Rectal smooth muscle tissue (tissue), 1 donor: ENCODE data around the gene MYO7A.

ENCODE experiments used
- H3K27ac ChIP-seq: one replicate; pipeline ENCODE4 v1.7.0; 2013; ENCODE audit warnings: low read depth, low read length, inconsistent platforms
- H3K27me3 ChIP-seq: one replicate; pipeline ENCODE4 v1.7.0; 2013; ENCODE audit warnings: low read length; ENCODE audit not compliant: control insufficient read depth, insufficient read depth
- H3K36me3 ChIP-seq: one replicate; pipeline ENCODE4 v1.7.0; 2013; ENCODE audit warnings: low read length; ENCODE audit not compliant: control insufficient read depth, insufficient read depth
- H3K4me1 ChIP-seq: one replicate; pipeline ENCODE4 v1.7.0; 2013; ENCODE audit warnings: low read length; ENCODE audit not compliant: control insufficient read depth, insufficient read depth
- H3K4me3 ChIP-seq: one replicate; pipeline ENCODE4 v1.7.0; 2013; ENCODE audit warnings: low read length
- H3K9ac ChIP-seq: one replicate; pipeline ENCODE4 v1.7.0; 2013; ENCODE audit warnings: low read length

MYO7A gene

DNA sequence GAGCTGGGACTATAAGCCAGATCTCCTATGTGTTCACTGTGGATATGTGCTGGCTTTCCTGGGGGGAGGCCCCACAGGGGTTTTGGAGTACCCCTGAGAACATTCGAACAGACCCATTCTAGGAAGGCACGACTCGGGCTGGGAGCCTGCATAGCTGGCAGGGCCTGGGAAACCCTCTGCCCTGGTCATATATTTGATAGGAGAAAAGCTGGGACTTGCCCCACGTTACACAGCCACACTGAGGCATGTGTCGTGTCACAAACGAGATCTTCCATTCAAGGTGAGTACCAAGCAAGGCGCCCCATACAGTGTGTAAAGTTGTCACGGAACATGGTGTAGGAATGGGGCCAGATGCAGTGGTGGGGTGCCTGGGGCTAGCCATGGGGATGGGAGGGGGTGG lies 11.2 kb downstream of the MYO7A start:
- Histone ChIP-seq H3K9ac (no peak overlapping the region), H3K27ac (no peak overlapping the region), H3K4me1 (no peaks in the 10 kb centered on the region), H3K36me3 (no peaks in the 10 kb centered on the region), H3K4me3 (no peak overlapping the region), H3K27me3 (no peaks in the 10 kb centered on the region)

DNA sequence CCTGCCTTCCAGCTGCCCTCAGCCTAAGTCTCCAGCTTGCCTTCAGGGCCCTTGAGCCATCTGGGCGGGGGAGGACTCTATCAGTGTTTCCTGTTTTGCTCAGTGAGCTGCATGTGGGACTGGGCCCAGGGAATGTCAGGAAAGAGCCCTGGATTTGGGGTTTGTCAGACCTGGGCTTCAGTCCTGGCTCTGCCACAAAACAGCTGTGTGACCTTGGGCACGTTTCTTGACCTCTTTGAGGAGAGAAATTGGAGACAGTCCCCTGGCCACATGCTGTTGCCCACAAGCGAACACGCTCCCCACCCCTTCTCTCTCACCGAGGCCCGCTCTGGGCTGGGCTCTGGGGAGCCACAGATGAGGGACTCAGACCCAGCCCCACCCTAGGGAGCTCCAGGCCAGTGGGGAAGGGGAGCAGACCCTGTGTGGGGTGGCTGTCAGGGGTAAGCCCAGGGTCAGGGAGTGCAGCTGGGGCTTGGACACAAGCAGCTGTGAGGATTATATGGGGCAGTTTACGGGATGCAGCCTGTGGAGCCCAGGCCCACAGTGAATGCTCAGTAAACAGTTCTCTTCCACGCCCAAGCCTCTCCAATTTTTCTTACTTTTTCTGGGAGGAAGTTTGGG lies 12.3 kb downstream of the MYO7A start:
- no peak overlapping the region for H3K9ac ChIP-seq
- no peaks in the 10 kb centered on the region for H3K27me3 ChIP-seq
- no peak overlapping the region for H3K4me3 ChIP-seq
- no peak overlapping the region for H3K27ac ChIP-seq
- H3K4me1 ChIP-seq, result no peaks in the 10 kb centered on the region
- H3K36me3 ChIP-seq, result no peaks in the 10 kb centered on the region

DNA sequence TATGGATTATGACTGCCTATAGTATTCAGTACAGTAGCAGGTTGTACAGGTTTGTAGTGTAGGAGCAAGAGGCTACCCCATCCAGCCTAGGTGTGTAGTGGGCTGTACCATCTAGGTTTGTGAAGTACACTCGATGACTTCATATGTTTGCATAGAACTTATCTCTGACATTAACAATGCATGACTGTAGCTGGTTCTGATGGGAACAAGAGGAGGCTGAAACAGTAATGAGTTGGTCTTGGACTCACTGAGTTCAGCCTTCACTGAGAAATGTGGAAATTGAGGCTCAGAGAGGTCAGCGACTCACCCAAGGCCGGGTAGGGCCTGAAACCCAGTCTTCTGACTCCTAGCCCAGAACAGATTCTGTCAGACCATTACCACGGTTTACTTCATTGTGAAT lies 13.0 kb downstream of the MYO7A start:
- Histone ChIP-seq H3K4me3 (no peak overlapping the region), H3K27ac (no peak overlapping the region), H3K27me3 (no peaks in the 10 kb centered on the region), H3K9ac (no peak overlapping the region), H3K36me3 (no peaks in the 10 kb centered on the region), H3K4me1 (no peaks in the 10 kb centered on the region)

GRCh38 chr11:77141475-77141874 lies 13.4 kb downstream of the MYO7A start:
- no peak overlapping the region for H3K4me3 ChIP-seq
- no peaks in the 10 kb centered on the region for H3K4me1 ChIP-seq
- H3K9ac ChIP-seq, result no peak overlapping the region
- H3K36me3 ChIP-seq, result no peaks in the 10 kb centered on the region
- H3K27me3 ChIP-seq, result no peaks in the 10 kb centered on the region
- H3K27ac ChIP-seq, result no peak overlapping the region

- Histone ChIP-seq H3K9ac (no peak overlapping the region), H3K36me3 (no peaks in the 10 kb centered on the region), H3K27ac (no peak overlapping the region), H3K4me1 (no peaks in the 10 kb centered on the region), H3K4me3 (no peak overlapping the region), H3K27me3 (peaks cover under 1% of the 10 kb centered on the region)
Measured at GRCh38 chr11:77142091-77142975, 14.3 kb downstream of the MYO7A start.

- Histone ChIP-seq H3K27me3 (peaks cover 3% of the 10 kb centered on the region), H3K27ac (no peak overlapping the region), H3K4me1 (no peaks in the 10 kb centered on the region), H3K9ac (no peak overlapping the region), H3K4me3 (no peak overlapping the region), H3K36me3 (no peaks in the 10 kb centered on the region)
Measured at GRCh38 chr11:77143405-77144020, 15.5 kb downstream of the MYO7A start.

DNA sequence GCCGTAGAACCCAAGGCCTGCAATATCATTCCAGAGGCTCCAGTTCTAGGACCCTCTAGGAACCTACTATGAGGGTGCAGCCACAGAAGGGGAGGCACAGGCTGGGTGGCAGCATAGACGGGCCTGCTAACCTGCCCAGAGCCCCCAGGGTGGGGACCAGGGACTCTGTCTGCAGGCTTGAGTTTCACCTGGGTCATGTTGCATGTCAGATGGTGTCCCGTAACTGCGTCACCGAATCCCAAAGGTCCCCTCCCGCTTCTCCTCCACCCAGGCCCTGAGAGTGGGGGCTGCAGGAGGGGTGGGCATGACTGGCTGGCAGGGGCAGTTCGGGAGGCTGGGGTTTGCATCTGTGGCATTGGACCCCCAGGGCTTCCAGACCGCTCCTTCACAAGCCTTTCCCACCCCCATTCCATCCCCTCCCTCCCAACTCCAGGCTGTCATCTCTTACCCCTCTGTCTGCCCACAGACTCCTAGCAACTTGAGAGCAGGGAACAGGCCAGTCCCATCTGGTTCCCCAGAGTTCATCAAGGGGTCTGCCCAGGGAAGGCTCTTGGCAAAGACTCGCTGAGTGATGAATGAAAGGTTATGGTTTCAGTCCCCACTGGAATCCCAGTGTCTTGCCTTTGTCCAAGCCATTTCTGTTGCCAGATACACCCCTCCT lies 16.3 kb downstream of the MYO7A start:
- Histone ChIP-seq H3K4me1 (no peaks in the 10 kb centered on the region), H3K36me3 (no peaks in the 10 kb centered on the region), H3K9ac (no peak overlapping the region), H3K27ac (no peak overlapping the region), H3K4me3 (no peak overlapping the region), H3K27me3 (peaks cover 6% of the 10 kb centered on the region)

DNA sequence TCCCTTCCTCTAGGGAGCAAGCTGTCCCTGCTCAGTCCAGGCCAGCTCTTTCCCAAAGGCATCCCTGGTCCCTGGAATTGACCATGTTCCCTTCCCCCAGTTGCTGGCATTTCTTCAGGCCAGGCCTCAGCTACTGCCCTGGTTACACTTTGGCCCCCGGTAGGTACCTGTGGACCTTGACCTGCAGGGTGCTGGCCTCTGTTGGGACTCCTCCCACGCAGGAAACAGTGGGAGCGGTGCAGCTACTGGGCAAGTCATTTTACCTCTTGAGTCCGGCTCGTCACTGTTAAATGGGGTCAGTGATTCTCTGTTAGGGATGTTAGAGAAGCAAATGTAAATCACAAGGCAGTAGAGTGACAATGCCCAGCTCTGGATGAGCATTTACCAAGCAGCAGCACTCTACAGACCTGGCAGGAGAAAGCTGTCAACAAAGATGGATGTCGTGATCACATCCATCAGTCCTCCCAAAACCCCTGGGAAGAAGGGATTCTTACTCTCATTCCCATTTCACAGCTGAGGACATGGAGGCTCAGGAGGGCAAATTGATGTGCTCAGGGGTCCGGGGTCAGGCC lies 16.9 kb downstream of the MYO7A start:
- no peak overlapping the region for H3K27ac ChIP-seq
- no peak overlapping the region for H3K4me3 ChIP-seq

DNA sequence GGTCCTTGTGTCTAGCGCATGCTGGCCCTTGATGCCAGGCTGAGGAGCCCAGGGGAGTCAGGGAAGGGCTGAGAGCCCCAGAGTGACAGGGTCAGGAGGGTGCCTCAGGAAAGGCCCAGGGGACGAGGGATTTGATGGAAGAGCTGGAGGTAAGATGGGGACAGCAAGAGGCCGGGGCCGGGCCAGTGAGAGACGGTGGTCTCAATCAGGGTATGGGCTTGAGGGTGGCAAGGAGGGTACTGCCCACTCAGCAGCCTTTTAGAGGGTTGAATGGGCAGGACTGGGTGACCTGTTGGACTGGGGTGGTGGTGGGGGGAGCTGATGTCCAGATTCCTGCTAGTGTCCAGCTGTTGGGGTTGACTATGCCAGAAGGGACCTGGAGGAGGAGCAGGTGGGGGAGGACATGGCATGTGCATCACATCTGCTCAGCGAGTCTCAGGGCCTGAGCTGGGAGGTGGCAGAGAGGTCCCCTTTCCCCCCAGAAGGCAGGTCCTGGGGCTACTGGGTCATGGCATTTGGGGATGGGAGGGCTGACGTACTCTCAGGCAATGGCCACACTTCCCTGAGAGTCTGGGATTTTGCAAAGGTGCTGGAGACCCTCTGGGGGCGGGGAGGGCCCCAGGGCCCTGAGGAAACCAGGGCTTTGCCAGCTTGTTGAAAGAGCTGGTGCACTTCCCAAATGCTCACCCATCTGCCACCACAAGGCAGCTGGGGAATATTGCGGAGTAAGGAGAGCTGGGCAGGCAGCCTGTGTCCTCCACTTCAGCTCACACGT lies 18.4 kb downstream of the MYO7A start:
- Histone ChIP-seq H3K27me3 (peaks cover 6% of the 10 kb centered on the region), H3K4me3 (no peak overlapping the region), H3K27ac (no peak overlapping the region), H3K36me3 (no peaks in the 10 kb centered on the region), H3K9ac (no peak overlapping the region), H3K4me1 (no peaks in the 10 kb centered on the region)

More for the DNA sequence above, 16.9 kb downstream of the MYO7A start:
- H3K36me3 ChIP-seq, result no peaks in the 10 kb centered on the region
- peaks cover 6% of the 10 kb centered on the region for H3K27me3 ChIP-seq
- no peak overlapping the region for H3K9ac ChIP-seq
- no peaks in the 10 kb centered on the region for H3K4me1 ChIP-seq

DNA sequence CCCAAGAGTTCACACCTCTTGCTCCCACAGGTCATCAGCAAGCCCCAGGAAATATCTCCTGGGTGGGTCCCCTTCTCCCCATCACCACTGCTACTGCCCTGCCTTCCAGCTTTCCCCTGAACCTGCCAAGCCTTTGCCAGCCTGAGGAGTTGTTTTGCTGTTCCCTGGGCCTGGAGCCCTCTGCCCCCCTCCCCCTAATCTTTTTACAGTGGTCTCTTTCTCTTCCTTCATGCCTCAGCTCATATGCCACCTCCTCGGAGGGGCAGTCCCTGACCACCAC lies 18.9 kb downstream of the MYO7A start:
- Histone ChIP-seq H3K27me3 (peaks cover 6% of the 10 kb centered on the region), H3K9ac (no peak overlapping the region), H3K27ac (no peak overlapping the region), H3K36me3 (no peaks in the 10 kb centered on the region), H3K4me1 (no peaks in the 10 kb centered on the region), H3K4me3 (no peak overlapping the region)

- Histone ChIP-seq H3K27me3 (peaks cover 6% of the 10 kb centered on the region), H3K27ac (no peak overlapping the region), H3K9ac (no peak overlapping the region), H3K36me3 (no peaks in the 10 kb centered on the region), H3K4me3 (no peak overlapping the region), H3K4me1 (no peaks in the 10 kb centered on the region)
Measured at GRCh38 chr11:77147668-77148321, 19.7 kb downstream of the MYO7A start.
